Neutrophil (primary cell): ENCODE data around the gene GSTA4.
"Not testable (repeated sequence)": the region's sequence is repeated elsewhere in the genome, so short reads cannot be mapped to it uniquely, and the experiment has no call there.

ENCODE experiments used
- H3K27ac ChIP-seq: fragments of 200-600 bp; sonication (generic); 2 replicates; pipeline ENCODE4 v1.5.1; 2016; ENCODE audit warnings: mild to moderate bottlenecking, moderate library complexity
- H3K27me3 ChIP-seq: fragments of 200-600 bp; sonication (generic); 2 replicates; pipeline ENCODE4 v1.6.0; 2016; ENCODE audit warnings: mild to moderate bottlenecking
- H3K36me3 ChIP-seq: fragments of 200-600 bp; sonication (generic); 2 replicates; pipeline ENCODE4 v1.5.1; 2017
- H3K4me1 ChIP-seq, 2 experiments: fragments of 200-600 bp in 1 of 2; sonication (generic) in 1 of 2; 1 replicate in 1 of 2; 2 replicates in 1 of 2; pipeline versions ENCODE4 v1.5.1 to v1.6.1; 2013 to 2016; ENCODE audit warnings: low read depth in 1 of 2, low read length in 1 of 2, mild to moderate bottlenecking in 1 of 2, moderate library complexity in 1 of 2; ENCODE audit not compliant: control insufficient read depth in 1 of 2, insufficient read depth in 1 of 2
- H3K4me3 ChIP-seq, 2 experiments: fragments of 200-600 bp in 1 of 2; sonication (generic) in 1 of 2; 1 replicate in 1 of 2; 2 replicates in 1 of 2; pipeline ENCODE4 v1.5.1; 2013 to 2016; ENCODE audit warnings: low read depth in 1 of 2, low read length in 1 of 2, mild to moderate bottlenecking in 1 of 2, moderate library complexity in 1 of 2
- H3K9me3 ChIP-seq: fragments of 200-600 bp; sonication (generic); 2 replicates; pipeline ENCODE4 v1.5.1; 2016
- TF ChIP-seq, protein P1 (sequence below): fragments of 200-600 bp; sonication (generic); IDR thresholded peaks from 2 replicates; pipeline ENCODE4 v1.5.1; 2016; ENCODE audit warnings: antibody characterized with exemption

The GSTA4 gene

DNA sequence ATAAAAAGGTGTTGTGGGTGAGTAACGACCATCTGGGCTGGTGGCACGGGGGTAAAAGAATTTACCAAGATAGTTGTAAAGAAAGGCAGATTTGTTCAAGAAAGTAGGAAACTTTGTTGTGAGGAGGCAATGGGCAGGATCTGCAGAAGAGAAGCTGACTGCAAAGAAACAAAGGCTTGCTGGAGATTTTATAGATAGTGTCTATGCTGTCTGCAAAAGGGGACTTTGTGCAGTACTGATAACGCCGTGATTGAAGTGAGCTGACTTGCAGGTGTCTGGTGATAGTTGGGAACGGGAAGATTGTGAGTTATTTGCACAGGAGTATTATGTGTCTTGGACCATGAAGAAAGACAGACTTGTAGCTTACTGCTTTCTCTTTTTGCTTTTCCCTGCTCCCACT is 48.8 kb downstream of the GSTA4 start:
- H3K27me3 ChIP-seq = peaks cover 23% of the 10 kb centered on the region
- TF ChIP-seq, protein P1, sequence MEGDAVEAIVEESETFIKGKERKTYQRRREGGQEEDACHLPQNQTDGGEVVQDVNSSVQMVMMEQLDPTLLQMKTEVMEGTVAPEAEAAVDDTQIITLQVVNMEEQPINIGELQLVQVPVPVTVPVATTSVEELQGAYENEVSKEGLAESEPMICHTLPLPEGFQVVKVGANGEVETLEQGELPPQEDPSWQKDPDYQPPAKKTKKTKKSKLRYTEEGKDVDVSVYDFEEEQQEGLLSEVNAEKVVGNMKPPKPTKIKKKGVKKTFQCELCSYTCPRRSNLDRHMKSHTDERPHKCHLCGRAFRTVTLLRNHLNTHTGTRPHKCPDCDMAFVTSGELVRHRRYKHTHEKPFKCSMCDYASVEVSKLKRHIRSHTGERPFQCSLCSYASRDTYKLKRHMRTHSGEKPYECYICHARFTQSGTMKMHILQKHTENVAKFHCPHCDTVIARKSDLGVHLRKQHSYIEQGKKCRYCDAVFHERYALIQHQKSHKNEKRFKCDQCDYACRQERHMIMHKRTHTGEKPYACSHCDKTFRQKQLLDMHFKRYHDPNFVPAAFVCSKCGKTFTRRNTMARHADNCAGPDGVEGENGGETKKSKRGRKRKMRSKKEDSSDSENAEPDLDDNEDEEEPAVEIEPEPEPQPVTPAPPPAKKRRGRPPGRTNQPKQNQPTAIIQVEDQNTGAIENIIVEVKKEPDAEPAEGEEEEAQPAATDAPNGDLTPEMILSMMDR = no peak

DNA sequence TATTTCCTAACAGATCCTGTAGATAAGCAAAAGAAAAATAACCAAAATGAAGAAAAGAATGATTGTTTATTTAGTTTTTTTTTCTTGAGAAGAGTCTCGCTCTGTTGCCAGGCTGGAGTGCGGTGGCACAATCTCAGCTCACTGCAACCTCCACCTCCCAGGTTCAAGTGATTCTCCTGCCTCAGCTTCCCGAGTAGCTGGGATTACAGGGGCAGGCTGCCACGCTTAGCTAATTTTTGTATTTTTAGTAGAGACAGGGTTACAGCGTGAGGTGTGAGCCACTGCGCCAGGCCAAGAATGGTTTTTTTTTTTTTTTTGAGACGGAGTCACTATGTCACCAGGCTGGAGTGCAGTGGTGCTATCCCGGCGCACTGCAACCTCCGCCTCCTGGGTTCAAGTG is 52.3 kb downstream of the GSTA4 start:
- not testable (repeated sequence) for H3K36me3 ChIP-seq, H3K4me3 ChIP-seq, H3K9me3 ChIP-seq, H3K4me1 ChIP-seq, H3K27ac ChIP-seq
- H3K27me3 ChIP-seq = peaks cover 11% of the 10 kb centered on the region

More for the DNA sequence above, 48.8 kb downstream of the GSTA4 start:
- Histone ChIP-seq H3K36me3 (no peaks in the 10 kb centered on the region), H3K4me1 (no peaks in the 10 kb centered on the region), H3K4me3 (no peak overlapping the region), H3K27ac (no peak overlapping the region), H3K9me3 (no peaks in the 10 kb centered on the region)

DNA sequence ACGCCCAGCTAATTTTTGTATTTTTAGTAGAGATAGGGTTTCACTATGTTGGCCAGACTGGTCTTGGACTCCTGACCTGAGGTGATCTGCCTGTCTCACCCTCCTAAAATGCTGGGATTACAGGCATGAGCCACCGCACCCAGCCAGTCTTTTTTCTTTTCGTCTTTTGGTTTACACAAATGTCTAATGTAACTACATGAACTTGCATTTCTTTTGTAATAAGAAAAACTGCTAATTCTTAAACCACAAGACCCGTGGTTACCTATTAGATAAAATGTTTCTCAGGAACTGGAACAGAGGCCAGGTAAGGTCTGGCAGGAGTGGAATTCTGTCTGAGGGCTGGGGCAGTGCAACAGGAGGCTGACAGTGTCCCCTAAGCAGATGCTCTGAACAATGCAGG is 52.9 kb downstream of the GSTA4 start:
- Histone ChIP-seq H3K4me1 (no peaks in the 10 kb centered on the region), H3K27me3 (peaks cover 11% of the 10 kb centered on the region), H3K36me3 (no peaks in the 10 kb centered on the region), H3K27ac (no peak overlapping the region), H3K9me3 (no peaks in the 10 kb centered on the region), H3K4me3 (no peak overlapping the region)
- TF ChIP-seq, protein P1 = no peak

DNA sequence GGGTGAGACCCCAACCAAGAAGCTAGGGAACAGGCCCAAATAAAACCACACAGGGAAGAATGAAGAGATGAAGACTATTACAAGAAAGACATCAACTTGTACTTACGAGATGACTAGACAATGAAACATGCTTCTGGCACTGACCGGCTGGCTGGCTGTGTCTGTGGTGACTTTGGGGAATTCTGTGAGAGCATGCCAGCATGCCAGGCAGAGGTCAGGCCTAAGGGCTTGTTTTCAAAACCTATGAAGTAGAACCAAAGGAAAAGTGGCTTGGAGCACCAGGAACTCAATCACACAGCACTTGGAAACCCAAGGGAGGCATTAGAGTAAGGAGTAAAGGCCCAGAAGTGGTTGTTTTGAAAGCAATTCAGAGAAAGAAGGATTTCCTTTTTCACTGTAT is 57.2 kb downstream of the GSTA4 start:
- no peak overlapping the region for H3K4me3 ChIP-seq
- no peak overlapping the region for H3K27ac ChIP-seq
- H3K9me3 ChIP-seq = no peaks in the 10 kb centered on the region
- H3K4me1 ChIP-seq = no peaks in the 10 kb centered on the region
- no peaks in the 10 kb centered on the region for H3K27me3 ChIP-seq
- TF ChIP-seq, protein P1 = no peak
- H3K36me3 ChIP-seq = no peaks in the 10 kb centered on the region

DNA sequence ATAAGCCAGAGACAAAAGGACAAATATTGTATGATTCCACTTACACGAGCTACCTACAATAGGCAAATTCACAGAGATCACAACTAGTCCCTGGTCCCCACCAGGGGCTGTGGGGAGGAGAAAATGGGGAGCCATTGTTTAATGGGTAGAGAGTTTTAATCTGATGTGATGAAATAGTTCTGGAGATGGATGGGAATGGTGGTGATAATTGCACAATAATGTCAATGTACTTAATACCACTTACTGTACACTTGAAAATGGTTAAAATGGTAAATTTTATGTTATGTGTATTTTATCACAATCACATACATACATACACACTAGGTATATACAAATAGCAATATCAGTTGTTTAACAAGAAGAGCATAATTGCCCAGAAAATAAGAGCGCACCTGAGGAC is 61.3 kb downstream of the GSTA4 start:
- H3K9me3 ChIP-seq = no peaks in the 10 kb centered on the region
- no peaks in the 10 kb centered on the region for H3K4me1 ChIP-seq
- TF ChIP-seq, protein P1 = no peak
- H3K27ac ChIP-seq = no peak overlapping the region
- H3K27me3 ChIP-seq = no peaks in the 10 kb centered on the region
- no peaks in the 10 kb centered on the region for H3K36me3 ChIP-seq
- H3K4me3 ChIP-seq = no peak overlapping the region

DNA sequence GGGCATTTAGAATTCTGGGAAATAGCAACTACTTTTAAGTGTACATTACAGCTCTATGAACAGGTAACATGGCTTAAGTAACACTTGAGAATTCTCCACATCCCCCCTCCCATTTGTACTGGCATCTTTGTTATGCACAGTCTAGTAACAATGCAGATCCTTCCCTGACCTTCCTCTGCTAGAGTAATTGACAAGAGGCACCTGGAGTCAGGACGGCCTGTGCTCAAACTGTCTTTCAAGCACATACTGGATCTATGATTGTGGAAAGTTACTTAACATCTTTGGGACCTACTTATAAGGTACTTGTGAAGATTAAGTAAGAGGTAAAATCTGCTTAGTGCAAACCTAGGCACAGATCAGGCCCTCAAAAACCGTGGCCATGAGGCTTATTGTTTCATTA is 63.7 kb downstream of the GSTA4 start:
- Histone ChIP-seq H3K27ac (no peak overlapping the region), H3K4me1 (no peaks in the 10 kb centered on the region), H3K36me3 (no peaks in the 10 kb centered on the region), H3K9me3 (no peaks in the 10 kb centered on the region), H3K27me3 (no peaks in the 10 kb centered on the region), H3K4me3 (no peak overlapping the region)
- TF ChIP-seq, protein P1 = no peak
